ENCODE results near the gene SREK1IP1. TPM values are rescaled to one million over a fixed set of nuclear protein-coding genes. Genes with fewer than 3 reads are reported as not detected.

The SREK1IP1 gene
- total and polyA plus RNA-seq, 2 donors (not counting 1 experiment from before 2014, with no cell fraction given), result 4.4 to 25.5 TPM

DNA sequence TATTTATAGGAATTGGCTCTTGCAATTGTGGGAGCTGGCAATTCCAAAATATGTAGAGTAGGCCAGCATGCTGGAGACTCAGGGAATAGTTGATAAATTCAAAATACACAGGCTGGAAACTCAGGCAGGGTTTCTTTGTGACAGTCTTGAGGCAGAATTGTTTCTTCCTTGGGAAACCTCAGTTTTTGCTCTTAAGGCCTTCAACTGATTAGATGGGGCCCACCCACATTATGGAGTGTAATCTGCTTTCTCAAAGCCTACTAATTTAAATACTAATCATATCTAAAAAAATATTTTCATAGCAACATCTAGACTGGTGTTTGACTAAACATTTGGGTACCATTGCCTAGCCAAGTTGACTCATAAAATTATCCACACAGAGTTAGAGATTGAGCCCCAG is 27.8 kb upstream of the SREK1IP1 start:
- CTCF ChIA-PET, result no interaction called here
- POLR2A ChIA-PET, result no interaction called here
- intact Hi-C loops (cut with micrococcal nuclease), result no loop called here
- Histone ChIP-seq H3K79me2 (ENCODE audit: control insufficient read depth, insufficient read depth, low read length) (no peaks in the 10 kb centered on the region), H3K36me3 (replicated peaks in 1 of 2; ENCODE audit: control extremely low read depth in 1 of 2, control insufficient read depth in 1 of 2, extremely low read depth in 1 of 2, insufficient read depth in 2 of 2, low read length in 1 of 2) (peaks cover 9 to 12% of the 10 kb centered on the region in 2 experiments), H3K9ac (ENCODE audit: low read length) (no peak overlapping the region), H3K9me3 (ENCODE audit: control extremely low read depth in 1 of 3, control insufficient read depth in 2 of 3, insufficient read depth in 1 of 3, low read length in 2 of 3) (no peaks in the 10 kb centered on the region), H3K4me1 (ENCODE audit: control insufficient read depth in 2 of 2, insufficient read depth in 2 of 2, low read length in 2 of 2) (no peaks in the 10 kb centered on the region), H3K27ac (ENCODE audit: low read length in 2 of 2) (no peak overlapping the region), H4K20me1 (ENCODE audit: control insufficient read depth, insufficient read depth, low read length, poor library complexity, severe bottlenecking) (no peaks in the 10 kb centered on the region), H3K4me2 (replicated peaks; ENCODE audit: low read depth, low read length, poor library complexity, severe bottlenecking) (no peak overlapping the region), H3K27me3 (replicated peaks in 1 of 4; ENCODE audit: control extremely low read depth in 1 of 4, control insufficient read depth in 3 of 4, insufficient read depth in 4 of 4, low read length in 3 of 4) (no peaks in the 10 kb centered on the region), H2AFZ (ENCODE audit: insufficient read depth, low read depth, low read length, poor library complexity, severe bottlenecking) (no peak overlapping the region), H3K4me3 (ENCODE audit: control extremely low read depth in 1 of 5, extremely low read depth in 1 of 5, insufficient read depth in 1 of 5, low read depth in 2 of 5, low read length in 4 of 5) (no peak overlapping the region)
- ATAC-seq (ENCODE audit: low read depth) (no peak), DNase-seq (no peak)
- Mint-ChIP-seq H3K9me3 (ENCODE audit: insufficient read depth) (no peaks in the 10 kb centered on the region), H3K27me3 (no peaks in the 10 kb centered on the region), H3K4me3 (no peak overlapping the region), H3K27ac (no peak overlapping the region), H3K4me1 (no peaks in the 10 kb centered on the region)
- TF ChIP-seq, protein P1, sequence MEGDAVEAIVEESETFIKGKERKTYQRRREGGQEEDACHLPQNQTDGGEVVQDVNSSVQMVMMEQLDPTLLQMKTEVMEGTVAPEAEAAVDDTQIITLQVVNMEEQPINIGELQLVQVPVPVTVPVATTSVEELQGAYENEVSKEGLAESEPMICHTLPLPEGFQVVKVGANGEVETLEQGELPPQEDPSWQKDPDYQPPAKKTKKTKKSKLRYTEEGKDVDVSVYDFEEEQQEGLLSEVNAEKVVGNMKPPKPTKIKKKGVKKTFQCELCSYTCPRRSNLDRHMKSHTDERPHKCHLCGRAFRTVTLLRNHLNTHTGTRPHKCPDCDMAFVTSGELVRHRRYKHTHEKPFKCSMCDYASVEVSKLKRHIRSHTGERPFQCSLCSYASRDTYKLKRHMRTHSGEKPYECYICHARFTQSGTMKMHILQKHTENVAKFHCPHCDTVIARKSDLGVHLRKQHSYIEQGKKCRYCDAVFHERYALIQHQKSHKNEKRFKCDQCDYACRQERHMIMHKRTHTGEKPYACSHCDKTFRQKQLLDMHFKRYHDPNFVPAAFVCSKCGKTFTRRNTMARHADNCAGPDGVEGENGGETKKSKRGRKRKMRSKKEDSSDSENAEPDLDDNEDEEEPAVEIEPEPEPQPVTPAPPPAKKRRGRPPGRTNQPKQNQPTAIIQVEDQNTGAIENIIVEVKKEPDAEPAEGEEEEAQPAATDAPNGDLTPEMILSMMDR (IDR thresholded peaks at IDR 0.05), result no peak
- TF ChIP-seq EZH2 (IDR thresholded peaks at IDR 0.05; ENCODE audit: borderline replicate concordance, insufficient read depth, low read depth, low read length, poor library complexity, severe bottlenecking), result no peak

DNA sequence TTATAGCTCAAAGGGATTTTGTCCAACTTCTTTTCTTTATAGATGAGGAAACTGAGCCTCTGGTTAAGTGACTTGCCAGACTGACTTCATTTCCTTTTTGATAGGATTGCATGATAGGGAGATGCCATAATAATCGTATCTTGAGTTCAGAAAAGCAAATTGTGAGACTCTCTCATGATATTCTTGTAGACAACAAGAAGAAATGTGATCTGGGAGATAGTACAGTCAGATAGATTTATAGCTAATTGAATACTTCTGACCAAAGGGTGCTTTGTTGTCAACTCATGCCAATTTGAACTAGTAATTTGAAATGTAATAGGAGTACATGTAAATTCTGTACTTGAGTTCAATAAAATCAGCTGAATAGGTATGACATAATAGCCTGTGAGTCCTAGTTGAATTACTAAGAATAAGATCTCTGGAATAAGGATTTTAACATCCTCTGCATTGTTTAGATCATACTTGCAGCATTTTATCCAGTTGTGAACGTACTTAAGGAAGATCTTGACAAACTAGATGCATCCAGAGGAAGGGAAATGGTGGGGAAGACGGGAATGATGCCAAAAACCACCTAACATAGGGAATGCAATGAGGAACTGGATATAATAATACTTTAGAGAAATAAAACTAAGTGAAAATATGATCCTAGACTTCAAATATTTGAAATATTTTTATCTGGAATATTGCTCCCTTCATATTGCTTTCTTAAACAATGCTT is 25.7 kb upstream of the SREK1IP1 start:
- intact Hi-C loops (cut with micrococcal nuclease), result no loop called here
- H3K27ac ChIP-seq (ENCODE audit: low read length in 2 of 2), result no peak overlapping the region
- no peaks in the 10 kb centered on the region for H3K79me2 ChIP-seq (ENCODE audit: control insufficient read depth, insufficient read depth, low read length)
- H3K27me3 ChIP-seq (replicated peaks in 1 of 4; ENCODE audit: control extremely low read depth in 1 of 4, control insufficient read depth in 3 of 4, insufficient read depth in 4 of 4, low read length in 3 of 4), result no peaks in the 10 kb centered on the region
- no peaks in the 10 kb centered on the region for H4K20me1 ChIP-seq (ENCODE audit: control insufficient read depth, insufficient read depth, low read length, poor library complexity, severe bottlenecking)
- H3K4me2 ChIP-seq (replicated peaks; ENCODE audit: low read depth, low read length, poor library complexity, severe bottlenecking), result no peak overlapping the region
- no peak overlapping the region for H3K4me3 Mint-ChIP-seq
- no peaks in the 10 kb centered on the region for H3K9me3 Mint-ChIP-seq (ENCODE audit: insufficient read depth)
- no peak overlapping the region for H2AFZ ChIP-seq (ENCODE audit: insufficient read depth, low read depth, low read length, poor library complexity, severe bottlenecking)
- no peaks in the 10 kb centered on the region for H3K9me3 ChIP-seq (ENCODE audit: control extremely low read depth in 1 of 3, control insufficient read depth in 2 of 3, insufficient read depth in 1 of 3, low read length in 2 of 3)
- H3K36me3 ChIP-seq (replicated peaks in 1 of 2; ENCODE audit: control extremely low read depth in 1 of 2, control insufficient read depth in 1 of 2, extremely low read depth in 1 of 2, insufficient read depth in 2 of 2, low read length in 1 of 2), result peaks cover 7 to 13% of the 10 kb centered on the region in 2 experiments
- no peak overlapping the region for H3K9ac ChIP-seq (ENCODE audit: low read length)
- TF ChIP-seq, protein P1 (IDR thresholded peaks at IDR 0.05), result no peak
- no peak for TF ChIP-seq EZH2 (IDR thresholded peaks at IDR 0.05; ENCODE audit: borderline replicate concordance, insufficient read depth, low read depth, low read length, poor library complexity, severe bottlenecking)
- CTCF ChIA-PET, result interaction anchor here (1.0 to 2.5 kb wide), 2 partner anchors 11 to 688 kb away, joined by 3 to 7 read pairs; no protein-coding TSS in a partner anchor
- ATAC-seq (ENCODE audit: low read depth) (no peak), DNase-seq (no peak)
- no peak overlapping the region for H3K27ac Mint-ChIP-seq
- WGBS (ENCODE audit: insufficient coverage), result 100% methylated on average over 1 of the region's 3 CpGs
- no peaks in the 10 kb centered on the region for H3K4me1 Mint-ChIP-seq
- no peaks in the 10 kb centered on the region for H3K4me1 ChIP-seq (ENCODE audit: control insufficient read depth in 2 of 2, insufficient read depth in 2 of 2, low read length in 2 of 2)
- H3K27me3 Mint-ChIP-seq, result no peaks in the 10 kb centered on the region
- no peak overlapping the region for H3K4me3 ChIP-seq (ENCODE audit: control extremely low read depth in 1 of 5, extremely low read depth in 1 of 5, insufficient read depth in 1 of 5, low read depth in 2 of 5, low read length in 4 of 5)
- POLR2A ChIA-PET, result no interaction called here

All from B cell (primary cell).